Measurements from ENCODE around the gene AOC1. TPM values are rescaled to one million over a fixed set of nuclear protein-coding genes. Genes with fewer than 3 reads are reported as not detected.
"Not testable (repeated sequence)": the region's sequence is repeated elsewhere in the genome, so short reads cannot be mapped to it uniquely, and the experiment has no call there.

Gene AOC1
- total RNA-seq, 2 experiments from 2014 or later, result not detected

GRCh38 chr7:150898475-150899011, 46.2 kb downstream of the AOC1 start:
- POLR2A ChIA-PET, result no interaction called here
- peaks cover 4% of the 10 kb centered on the region for H3K4me1 Mint-ChIP-seq

GRCh38 chr7:150900675-150901074, 48.4 kb downstream of the AOC1 start:
- Mint-ChIP-seq H3K27ac (no peak overlapping the region), H3K4me3 (no peak overlapping the region), H3K9me3 (no peaks in the 10 kb centered on the region), H3K27me3 (peaks cover 53% of the 10 kb centered on the region), H3K4me1 (peaks cover 4% of the 10 kb centered on the region), H3K36me3 (ENCODE audit: low read depth) (no peaks in the 10 kb centered on the region)
- ChIA-PET POLR2A (no interaction called here), CTCF (interaction anchor here (0.8 to 2.0 kb wide), 2 partner anchors 84 to 118 kb away, joined by 3 to 5 read pairs; no protein-coding TSS in a partner anchor)
- DNase-seq, result no peak

More at GRCh38 chr7:150898475-150899011, 46.2 kb downstream of the AOC1 start:
- CTCF ChIA-PET, result interaction anchor here (0.6 to 1.9 kb wide), 18 partner anchors 8 to 371 kb away, joined by 3 to 9 read pairs (median 4); no protein-coding TSS in a partner anchor
- no peak overlapping the region for H3K27ac Mint-ChIP-seq
- H3K9me3 Mint-ChIP-seq, result peaks cover 3% of the 10 kb centered on the region
- H3K36me3 Mint-ChIP-seq (ENCODE audit: low read depth), result no peaks in the 10 kb centered on the region
- H3K4me3 Mint-ChIP-seq, result no peak overlapping the region
- DNase-seq, result peak; percentile 80
- H3K27me3 Mint-ChIP-seq, result peaks cover 39% of the 10 kb centered on the region

GRCh38 chr7:150901160-150902035, 49.1 kb downstream of the AOC1 start:
- ChIA-PET POLR2A (no interaction called here), CTCF (interaction anchor here (0.8 to 2.0 kb wide), 5 partner anchors 8 to 403 kb away, joined by 3 to 5 read pairs (median 4); no protein-coding TSS in a partner anchor)
- H3K27me3 Mint-ChIP-seq, result peaks cover 59% of the 10 kb centered on the region
- no peak overlapping the region for H3K27ac Mint-ChIP-seq
- H3K4me3 Mint-ChIP-seq, result no peak overlapping the region
- DNase-seq, result no peak
- peaks cover 4% of the 10 kb centered on the region for H3K4me1 Mint-ChIP-seq
- H3K9me3 Mint-ChIP-seq, result no peaks in the 10 kb centered on the region
- H3K36me3 Mint-ChIP-seq (ENCODE audit: low read depth), result no peaks in the 10 kb centered on the region

- H3K36me3 Mint-ChIP-seq (ENCODE audit: low read depth), result no peaks in the 10 kb centered on the region
- no peaks in the 10 kb centered on the region for H3K9me3 Mint-ChIP-seq
- CTCF ChIA-PET, result interaction anchor here (0.6 to 2.0 kb wide), 5 partner anchors 9 to 402 kb away, joined by 3 to 5 read pairs (median 4); no protein-coding TSS in a partner anchor
- peaks cover 64% of the 10 kb centered on the region for H3K27me3 Mint-ChIP-seq
- H3K4me1 Mint-ChIP-seq, result peaks cover 4% of the 10 kb centered on the region
- H3K4me3 Mint-ChIP-seq, result no peak overlapping the region
- POLR2A ChIA-PET, result no interaction called here
- DNase-seq, result no peak
- no peak overlapping the region for H3K27ac Mint-ChIP-seq
Observed at GRCh38 chr7:150902078-150903033, 50.0 kb downstream of the AOC1 start.

- H3K36me3 Mint-ChIP-seq (ENCODE audit: low read depth), result no peaks in the 10 kb centered on the region
- peaks cover under 1% of the 10 kb centered on the region for H3K4me1 Mint-ChIP-seq
- H3K27me3 Mint-ChIP-seq, result peaks cover 56% of the 10 kb centered on the region
- no peak for DNase-seq
- CTCF ChIA-PET, result no interaction called here
- H3K27ac Mint-ChIP-seq, result no peak overlapping the region
- POLR2A ChIA-PET, result no interaction called here
- no peak overlapping the region for H3K4me3 Mint-ChIP-seq
- H3K9me3 Mint-ChIP-seq, result no peaks in the 10 kb centered on the region
Observed at GRCh38 chr7:150903606-150904005, 51.3 kb downstream of the AOC1 start.

- H3K36me3 Mint-ChIP-seq (ENCODE audit: low read depth), result no peaks in the 10 kb centered on the region
Observed at GRCh38 chr7:150904011-150904909, 51.9 kb downstream of the AOC1 start.

GRCh38 chr7:150908173-150908572, 55.9 kb downstream of the AOC1 start:
- Mint-ChIP-seq H3K9me3 (no peaks in the 10 kb centered on the region), H3K4me3 (no peak overlapping the region), H3K27ac (no peak overlapping the region), H3K27me3 (peaks cover 55% of the 10 kb centered on the region), H3K36me3 (ENCODE audit: low read depth) (no peaks in the 10 kb centered on the region), H3K4me1 (peaks cover 8% of the 10 kb centered on the region)
- no peak for DNase-seq
- ChIA-PET CTCF (interaction anchor here (0.7 to 1.9 kb wide), 4 partner anchors 11 to 203 kb away, joined by 3 to 8 read pairs (median 4); no protein-coding TSS in a partner anchor), POLR2A (no interaction called here)

More at GRCh38 chr7:150904011-150904909, 51.9 kb downstream of the AOC1 start:
- Mint-ChIP-seq H3K4me3 (no peak overlapping the region), H3K4me1 (peaks cover 5% of the 10 kb centered on the region), H3K27ac (no peak overlapping the region), H3K9me3 (no peaks in the 10 kb centered on the region), H3K27me3 (peaks cover 59% of the 10 kb centered on the region)
- DNase-seq, result no peak
- ChIA-PET POLR2A (no interaction called here), CTCF (no interaction called here)

GRCh38 chr7:150909200-150909995, 57.1 kb downstream of the AOC1 start:
- Mint-ChIP-seq H3K27me3 (peaks cover 52% of the 10 kb centered on the region), H3K36me3 (ENCODE audit: low read depth) (no peaks in the 10 kb centered on the region), H3K4me1 (peaks cover 8% of the 10 kb centered on the region), H3K9me3 (no peaks in the 10 kb centered on the region), H3K4me3 (peak overlapping the region; percentile 24), H3K27ac (peak overlapping the region; percentile 44)
- peak; percentile 73 for DNase-seq
- ChIA-PET POLR2A (interaction anchor here (0.6 kb wide), 1 partner anchor 71 kb away, joined by 3 read pairs; no protein-coding TSS in a partner anchor), CTCF (interaction anchor here (0.7 to 1.9 kb wide), 6 partner anchors 9 to 202 kb away, joined by 3 to 8 read pairs (median 4); no protein-coding TSS in a partner anchor)

- DNase-seq; H3K4me3 Mint-ChIP-seq; H3K4me1 Mint-ChIP-seq; H3K27ac Mint-ChIP-seq; H3K36me3 Mint-ChIP-seq (ENCODE audit: low read depth); POLR2A ChIA-PET; H3K9me3 Mint-ChIP-seq: not testable (repeated sequence)
- CTCF ChIA-PET, result interaction anchor here (0.9 to 1.7 kb wide), 4 partner anchors 12 to 83 kb away, joined by 3 to 4 read pairs (median 4); no protein-coding TSS in a partner anchor
- peaks cover 51% of the 10 kb centered on the region for H3K27me3 Mint-ChIP-seq
Observed at GRCh38 chr7:150910305-150910995, 58.1 kb downstream of the AOC1 start.

GRCh38 chr7:150910996-150911422, 58.7 kb downstream of the AOC1 start:
- ChIA-PET CTCF (interaction anchor here (0.9 to 1.7 kb wide), 5 partner anchors 10 to 83 kb away, joined by 3 to 4 read pairs (median 3); no protein-coding TSS in a partner anchor), POLR2A (no interaction called here)
- H3K36me3 Mint-ChIP-seq (ENCODE audit: low read depth), result no peaks in the 10 kb centered on the region
- H3K9me3 Mint-ChIP-seq, result no peaks in the 10 kb centered on the region
- H3K4me1 Mint-ChIP-seq, result peaks cover 8% of the 10 kb centered on the region
- DNase-seq, result no peak
- H3K27me3 Mint-ChIP-seq, result peaks cover 50% of the 10 kb centered on the region
- no peak overlapping the region for H3K4me3 Mint-ChIP-seq
- no peak overlapping the region for H3K27ac Mint-ChIP-seq
